Measurements from ENCODE around the gene RALGPS1.

DNA sequence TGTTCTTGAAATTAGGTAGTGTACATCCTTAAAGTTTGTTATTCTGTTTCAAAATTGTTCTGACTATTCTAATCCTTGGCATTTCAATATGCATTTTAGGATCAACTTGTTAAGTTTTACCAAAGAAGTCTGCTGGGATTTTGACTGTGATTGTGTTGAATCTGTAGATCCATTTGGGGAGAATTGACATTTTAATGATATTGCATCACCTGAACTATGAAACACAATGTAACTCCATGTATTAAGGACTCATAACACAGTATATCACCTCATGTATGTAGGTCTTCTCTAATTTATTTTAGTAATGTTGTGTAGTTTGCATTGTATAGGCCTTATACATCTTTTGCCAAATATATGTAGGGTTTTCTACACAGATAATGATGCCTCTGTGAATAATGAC lies 77.8 kb downstream of the RALGPS1 start:
- TF ChIP-seq, protein P1, sequence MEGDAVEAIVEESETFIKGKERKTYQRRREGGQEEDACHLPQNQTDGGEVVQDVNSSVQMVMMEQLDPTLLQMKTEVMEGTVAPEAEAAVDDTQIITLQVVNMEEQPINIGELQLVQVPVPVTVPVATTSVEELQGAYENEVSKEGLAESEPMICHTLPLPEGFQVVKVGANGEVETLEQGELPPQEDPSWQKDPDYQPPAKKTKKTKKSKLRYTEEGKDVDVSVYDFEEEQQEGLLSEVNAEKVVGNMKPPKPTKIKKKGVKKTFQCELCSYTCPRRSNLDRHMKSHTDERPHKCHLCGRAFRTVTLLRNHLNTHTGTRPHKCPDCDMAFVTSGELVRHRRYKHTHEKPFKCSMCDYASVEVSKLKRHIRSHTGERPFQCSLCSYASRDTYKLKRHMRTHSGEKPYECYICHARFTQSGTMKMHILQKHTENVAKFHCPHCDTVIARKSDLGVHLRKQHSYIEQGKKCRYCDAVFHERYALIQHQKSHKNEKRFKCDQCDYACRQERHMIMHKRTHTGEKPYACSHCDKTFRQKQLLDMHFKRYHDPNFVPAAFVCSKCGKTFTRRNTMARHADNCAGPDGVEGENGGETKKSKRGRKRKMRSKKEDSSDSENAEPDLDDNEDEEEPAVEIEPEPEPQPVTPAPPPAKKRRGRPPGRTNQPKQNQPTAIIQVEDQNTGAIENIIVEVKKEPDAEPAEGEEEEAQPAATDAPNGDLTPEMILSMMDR (IDR thresholded peaks at IDR 0.05), result no peak
- TF ChIP-seq POLR2A (IDR thresholded peaks at IDR 0.05), result no peak

Data from lower leg skin (tissue), 3 donors.